Activated T-cell treated with anti-CD3 and anti-CD28 coated beads for 4 hours (primary cell): ENCODE measurements around the gene SHMT1.

Source experiments
- DNase-seq: peaks from one replicate; pipeline ENCODE4 v3.0.0-alpha.2; 2020

SHMT1 gene

DNA sequence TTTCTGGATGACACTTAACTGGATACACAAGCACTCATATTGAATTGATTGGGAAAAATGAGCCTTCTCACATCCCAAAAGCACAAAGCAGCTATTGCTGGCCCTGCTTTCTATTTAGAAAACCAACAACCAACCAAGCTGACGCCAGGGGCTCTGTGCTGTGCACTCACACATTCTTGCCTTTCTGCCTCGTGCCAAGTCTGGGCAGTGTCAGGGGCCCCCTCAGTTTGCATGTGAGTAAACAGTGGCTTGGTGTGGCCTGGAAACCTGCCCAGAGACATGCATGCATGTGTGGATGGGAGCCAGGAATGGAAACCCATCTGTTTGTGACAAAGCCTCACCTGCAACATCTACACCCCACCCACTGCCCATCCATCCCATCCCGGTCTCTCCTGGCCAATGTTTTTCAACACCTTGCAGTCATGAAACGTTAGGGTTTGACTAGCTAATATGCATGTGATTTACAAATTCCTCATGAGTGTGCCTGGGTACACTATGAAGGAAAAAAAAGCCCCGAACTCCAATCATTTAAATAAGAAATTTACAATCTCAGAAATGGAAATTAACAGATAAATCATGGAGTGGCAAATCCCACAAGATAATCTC, 82.5 kb downstream of the SHMT1 start:
- DNase-seq, result no peak

- DNase-seq, result no peak
Observed at GRCh38 chr17:18280249-18280648, 83.1 kb downstream of the SHMT1 start.

DNA sequence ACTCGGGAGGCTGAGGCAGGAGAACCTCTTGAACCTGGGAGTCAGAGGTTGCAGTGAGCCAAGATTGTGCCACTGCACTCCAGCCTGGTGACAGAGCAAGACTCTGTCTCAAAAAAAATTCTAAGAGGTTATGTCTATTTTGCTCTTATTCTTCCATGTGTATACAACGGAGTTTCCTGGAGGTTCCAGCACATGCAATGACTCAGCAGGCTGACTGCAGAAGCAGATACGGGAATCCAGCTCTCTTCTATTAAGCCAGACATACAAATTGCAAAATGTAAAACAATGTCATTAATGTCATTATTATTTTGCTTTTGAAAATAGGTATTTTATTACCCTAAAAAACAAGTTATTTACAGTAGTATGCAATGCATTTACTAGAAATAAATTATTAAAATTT, 84.5 kb downstream of the SHMT1 start:
- no peak for DNase-seq
